Fibroblast of lung (primary cell): ENCODE data around the gene CA6. TPM values are rescaled to one million over a fixed set of nuclear protein-coding genes. Genes with fewer than 3 reads are reported as not detected.

Experiments
- DNase-seq, 2 donors: peaks; one replicate each; pipeline versions ENCODE4 v3.0.0 to v3.0.0-alpha.2; 2010; ENCODE audit warnings: low read depth in 2 of 2
- H2AFZ ChIP-seq: 2 replicates; pipeline ENCODE4 v1.5.1; 2012; ENCODE audit warnings: low read length, control low read depth, inconsistent platforms
- H3K27ac ChIP-seq: 2 replicates; pipeline ENCODE4 v1.5.1; 2011; ENCODE audit warnings: low read length, control low read depth; ENCODE audit not compliant: insufficient read depth
- H3K27me3 ChIP-seq: 2 replicates; pipeline ENCODE4 v1.5.1; 2011; ENCODE audit warnings: mild to moderate bottlenecking, low read length; ENCODE audit not compliant: control insufficient read depth, insufficient read depth
- H3K36me3 ChIP-seq: 2 replicates; pipeline ENCODE4 v1.5.1; 2011; ENCODE audit warnings: low read length; ENCODE audit not compliant: control insufficient read depth, insufficient read depth
- H3K4me1 ChIP-seq: 2 replicates; pipeline ENCODE4 v1.5.1; 2011; ENCODE audit warnings: low read length; ENCODE audit not compliant: control insufficient read depth, insufficient read depth; ENCODE audit errors: extremely low read depth
- H3K4me2 ChIP-seq: 2 replicates; pipeline ENCODE4 v1.5.1; 2011; ENCODE audit warnings: low read length, control low read depth; ENCODE audit not compliant: insufficient read depth; ENCODE audit errors: extremely low read depth
- H3K4me3 ChIP-seq, 4 experiments: fragments of 200-600 bp in 1 of 4; sonication (generic) in 1 of 4; replicated peaks in 1 of 4; 2 replicates each; pipeline ENCODE4 v1.5.1; 2011 to 2016; ENCODE audit warnings: low read length in 4 of 4, low read depth in 3 of 4, mild to moderate bottlenecking in 3 of 4, control low read depth in 2 of 4, inconsistent platforms in 1 of 4, mixed read lengths in 1 of 4; ENCODE audit not compliant: insufficient read depth in 1 of 4; ENCODE audit errors: control extremely low read depth in 1 of 4
- H3K79me2 ChIP-seq: 2 replicates; pipeline ENCODE4 v1.5.1; 2012; ENCODE audit warnings: mild to moderate bottlenecking, low read length, inconsistent platforms; ENCODE audit not compliant: control insufficient read depth, insufficient read depth
- H3K9ac ChIP-seq: 2 replicates; pipeline ENCODE4 v1.5.1; 2011; ENCODE audit warnings: mild to moderate bottlenecking, low read length, control low read depth; ENCODE audit not compliant: insufficient read depth
- H3K9me3 ChIP-seq: 2 replicates; pipeline ENCODE4 v1.5.1; 2012; ENCODE audit warnings: low read depth, low read length; ENCODE audit not compliant: control insufficient read depth, insufficient read depth
- H4K20me1 ChIP-seq: 2 replicates; pipeline ENCODE4 v1.5.1; 2011; ENCODE audit warnings: low read length; ENCODE audit not compliant: control insufficient read depth, insufficient read depth; ENCODE audit errors: extremely low read depth
- CTCF ChIP-seq, 2 donors: IDR thresholded peaks in 1 of 2; conservative IDR thresholded peaks in 1 of 2; 1 replicate in 1 of 2; 2 replicates in 1 of 2; pipeline ENCODE4 v1.5.1; 2011 to 2012; ENCODE audit warnings: low read length in 2 of 2, control low read depth in 1 of 2, inconsistent platforms in 1 of 2, low read depth in 1 of 2, mild to moderate bottlenecking in 1 of 2
- EZH2 ChIP-seq: IDR thresholded peaks from 2 replicates; pipeline ENCODE4 v1.5.1; 2012; ENCODE audit warnings: low read length, control low read depth, mild to moderate bottlenecking; ENCODE audit errors: missing control alignments
- polyA plus RNA-seq, 2 donors: library from polyadenylated mRNA; depleted of rRNA in 1 of 2; stranded (reverse) in 1 of 2; unstranded in 1 of 2; fragments of >200 nt; gene quantifications; 2 replicates each; pipeline ENCODE4 v1.2.1, GENCODE V29; 2011 to 2012; ENCODE audit warnings: missing spikeins in 1 of 2
- total RNA-seq: library from RNA; depleted of rRNA; stranded (reverse); fragments of >200 nt; gene quantifications from 2 replicates; pipeline ENCODE4 v1.2.1, GENCODE V29; 2014

The CA6 gene
- total and polyA plus RNA-seq, 2 donors (not counting 1 experiment from before 2014, with no cell fraction given) = not detected

GRCh38 chr1:9010781-9011323 lies 65.2 kb downstream of the CA6 start:
- no peak overlapping the region for H3K4me2 ChIP-seq
- no peaks in the 10 kb centered on the region for H3K36me3 ChIP-seq
- no peak for DNase-seq
- TF ChIP-seq CTCF (conservative IDR thresholded peaks at IDR 0.05 in 1 of 2, IDR thresholded peaks at IDR 0.05 in 1 of 2; ENCODE audit: low read depth in 1 of 2, low read length in 2 of 2) (no peak), EZH2 (no peak)
- H3K9ac ChIP-seq = no peak overlapping the region
- H3K79me2 ChIP-seq = no peaks in the 10 kb centered on the region
- H3K9me3 ChIP-seq = no peaks in the 10 kb centered on the region
- H4K20me1 ChIP-seq = no peaks in the 10 kb centered on the region
- no peak overlapping the region for H2AFZ ChIP-seq
- peaks cover 2% of the 10 kb centered on the region for H3K27me3 ChIP-seq
- H3K27ac ChIP-seq = no peak overlapping the region
- no peak overlapping the region for H3K4me3 ChIP-seq
- no peaks in the 10 kb centered on the region for H3K4me1 ChIP-seq

GRCh38 chr1:9013819-9014218 lies 68.2 kb downstream of the CA6 start:
- H3K9me3 ChIP-seq = no peaks in the 10 kb centered on the region

More at GRCh38 chr1:9013819-9014218, 68.2 kb downstream of the CA6 start:
- Histone ChIP-seq H3K4me2 (no peak overlapping the region), H3K27me3 (peaks cover 2% of the 10 kb centered on the region), H4K20me1 (no peaks in the 10 kb centered on the region), H3K4me1 (no peaks in the 10 kb centered on the region), H3K79me2 (no peaks in the 10 kb centered on the region), H2AFZ (no peak overlapping the region), H3K36me3 (no peaks in the 10 kb centered on the region), H3K27ac (no peak overlapping the region), H3K9ac (no peak overlapping the region), H3K4me3 (no peak overlapping the region)
- DNase-seq = no peak
- TF ChIP-seq EZH2 (no peak), CTCF (conservative IDR thresholded peaks at IDR 0.05 in 1 of 2, IDR thresholded peaks at IDR 0.05 in 1 of 2; ENCODE audit: low read depth in 1 of 2, low read length in 2 of 2) (no peak)
